Stimulated activated naive B cell treated with anti-CD40 and anti-IgM and Interleukin-4, amounts not matched to agents 10 μg/mL and 1 μg/mL and 100 μg/mL, for 72 hours (primary cell): ENCODE measurements around the gene PRKAA1.
"Not testable (repeated sequence)": the region's sequence is repeated elsewhere in the genome, so short reads cannot be mapped to it uniquely, and the experiment has no call there.

Experiments used
- ATAC-seq, 2 donors: fragments of 150-1000 bp; cut with Tn5 transposase; replicated peaks; 2 replicates each; pipeline ENCODE4 v1.10.0; 2021; ENCODE audit warnings: moderate library complexity in 1 of 2
- DNase-seq: peaks from one replicate; pipeline ENCODE4 v3.0.0; 2021
- H3K27ac Mint-ChIP-seq: one replicate; pipeline ENCODE4 v1.8.0; 2022; ENCODE audit warnings: mild to moderate bottlenecking, mixed read lengths
- H3K27me3 Mint-ChIP-seq, 2 donors: one replicate each; pipeline ENCODE4 v1.8.0; 2022; ENCODE audit warnings: mixed read lengths in 2 of 2
- H3K36me3 Mint-ChIP-seq, 2 donors: one replicate each; pipeline ENCODE4 v1.8.0; 2022; ENCODE audit warnings: mixed read lengths in 2 of 2, mild to moderate bottlenecking in 1 of 2
- H3K4me1 Mint-ChIP-seq, 2 donors: one replicate each; pipeline ENCODE4 v1.8.0; 2022; ENCODE audit warnings: mixed read lengths in 2 of 2, mild to moderate bottlenecking in 1 of 2
- H3K4me3 Mint-ChIP-seq, 2 donors: one replicate each; pipeline ENCODE4 v1.8.0; 2022; ENCODE audit warnings: mild to moderate bottlenecking in 2 of 2, mixed read lengths in 2 of 2, moderate library complexity in 1 of 2
- H3K9me3 Mint-ChIP-seq, 2 donors: one replicate each; pipeline ENCODE4 v1.8.0; 2022; ENCODE audit warnings: mixed read lengths in 2 of 2, mild to moderate bottlenecking in 1 of 2

The PRKAA1 gene

DNA sequence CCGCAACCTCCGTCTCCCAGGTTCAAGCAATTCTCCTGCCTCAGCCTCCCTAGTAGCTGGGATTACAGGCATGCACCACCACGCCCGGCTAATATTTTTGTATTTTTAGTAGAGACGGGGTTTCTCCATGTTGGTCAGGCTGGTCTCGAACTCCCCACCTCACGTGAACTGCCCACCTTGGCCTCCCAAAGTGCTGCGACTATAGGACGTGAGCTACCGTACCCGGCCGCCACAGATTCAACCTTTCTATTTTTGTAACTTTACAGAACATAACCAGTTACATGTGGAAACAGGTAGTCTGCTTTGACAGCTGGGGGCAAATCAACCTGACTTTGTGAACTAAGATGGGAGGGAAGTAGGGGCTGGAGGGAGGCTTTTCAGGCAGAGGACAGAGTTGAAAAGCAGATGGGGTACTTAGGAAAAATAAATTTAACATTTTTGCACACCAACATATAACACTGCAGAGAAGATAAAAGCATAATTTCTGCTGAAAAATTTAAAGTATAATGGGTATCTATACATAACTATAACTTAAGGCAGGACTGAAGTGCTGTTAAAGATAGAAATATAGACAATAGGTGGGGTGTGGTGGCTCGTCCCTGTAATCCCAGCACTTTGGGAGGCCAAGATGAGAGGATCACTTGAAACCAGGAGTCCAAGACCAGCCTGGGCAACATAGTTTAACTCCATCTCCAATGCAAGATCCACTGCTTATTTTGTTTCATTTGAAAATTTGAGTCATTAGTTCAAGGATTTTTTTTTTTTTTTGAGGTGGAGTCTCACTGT, 31.8 kb upstream of the PRKAA1 start:
- Mint-ChIP-seq H3K4me3 (peak overlapping the region in 1 of 2 donors; percentile 13), H3K9me3 (no peaks in the 10 kb centered on the region), H3K4me1 (peaks cover 24 to 48% of the 10 kb centered on the region in 2 donors)

DNA sequence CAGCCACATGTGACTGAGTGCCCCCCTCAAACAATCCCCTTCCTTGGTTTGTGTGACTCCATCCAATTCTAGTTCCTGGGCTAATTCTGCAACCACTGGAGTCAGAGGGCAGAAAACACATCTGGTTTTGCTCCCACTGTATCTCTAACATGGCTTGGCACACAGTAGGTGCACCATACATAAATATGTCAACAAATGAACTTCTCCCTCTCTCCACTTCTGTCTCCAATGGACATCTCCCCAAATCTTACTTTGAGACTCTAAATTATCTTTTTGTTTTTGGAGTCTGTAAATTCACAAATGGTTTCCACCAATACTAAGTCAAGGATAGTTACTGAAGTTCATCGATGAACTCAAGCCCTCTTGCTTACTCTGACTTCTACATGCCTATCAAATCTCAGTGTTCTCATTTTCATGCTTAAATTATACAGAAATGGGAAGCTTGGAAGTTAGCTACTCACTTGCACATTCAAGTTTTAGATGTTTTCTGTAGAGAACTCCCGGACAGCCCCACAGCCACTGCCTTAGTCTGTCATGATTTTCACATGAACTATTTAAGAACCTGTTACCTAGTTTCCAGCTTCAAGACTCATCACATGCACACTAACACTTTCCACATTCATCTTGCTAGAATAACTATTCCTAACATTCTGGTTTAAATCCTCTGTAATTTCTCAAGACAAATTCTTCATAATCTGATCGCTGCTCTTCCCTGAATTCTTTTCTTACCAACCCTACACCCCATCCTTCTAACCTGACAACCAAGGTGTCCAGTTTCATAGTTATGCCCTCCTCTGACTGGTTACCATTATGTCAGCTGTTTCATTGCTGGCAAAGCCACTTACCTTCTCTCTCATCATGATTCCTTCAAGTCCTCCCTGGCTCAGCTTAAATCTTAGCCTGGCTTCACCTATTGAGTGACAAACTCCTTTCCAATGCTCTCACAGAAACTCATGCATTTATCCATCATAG, 30.8 kb upstream of the PRKAA1 start:
- peak overlapping the region; percentile 4 to 44 for H3K4me3 Mint-ChIP-seq
- peaks cover 57 to 74% of the 10 kb centered on the region in 2 donors for H3K36me3 Mint-ChIP-seq
- peaks cover 24 to 48% of the 10 kb centered on the region in 2 donors for H3K4me1 Mint-ChIP-seq

More for the DNA sequence above, 31.8 kb upstream of the PRKAA1 start:
- Mint-ChIP-seq H3K27me3 (no peaks in the 10 kb centered on the region), H3K36me3 (peaks cover 66 to 84% of the 10 kb centered on the region in 2 donors), H3K27ac (peak overlapping the region; percentile 82)
- DNase-seq (no peak), ATAC-seq (no peak)

DNA sequence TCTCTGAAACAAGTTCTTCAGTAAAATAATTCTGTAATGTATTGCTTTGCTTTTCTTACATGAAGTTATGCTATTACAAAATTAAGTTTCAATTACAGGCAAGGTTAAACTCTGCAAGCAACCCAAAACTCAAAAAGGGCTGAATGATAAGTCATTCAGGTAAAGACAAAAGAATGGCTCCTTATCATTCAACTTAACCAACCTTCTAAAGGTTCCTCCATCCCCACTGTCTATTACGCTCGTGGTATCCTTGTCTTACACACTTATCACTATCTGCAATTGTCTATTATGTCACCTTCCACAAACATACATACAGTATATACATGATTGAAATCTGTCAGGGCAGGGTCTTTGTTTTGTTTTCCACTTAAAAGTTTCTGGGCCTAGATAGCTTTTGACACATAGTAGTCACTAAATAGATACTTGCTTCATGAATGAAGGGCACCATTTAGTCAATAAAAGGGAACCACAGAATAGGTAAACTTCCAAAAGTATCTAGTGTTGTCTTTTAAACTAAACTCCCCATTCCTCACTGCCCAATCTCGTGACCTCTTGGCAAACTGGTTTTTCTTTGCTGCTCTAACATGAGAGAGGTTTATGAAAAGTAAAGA, 30.0 kb upstream of the PRKAA1 start:
- peak overlapping the region; percentile 79 for H3K27ac Mint-ChIP-seq
- H3K9me3 Mint-ChIP-seq, result no peaks in the 10 kb centered on the region
- DNase-seq (no peak), ATAC-seq (no peak)
- H3K27me3 Mint-ChIP-seq, result no peaks in the 10 kb centered on the region
- H3K4me3 Mint-ChIP-seq, result no peak overlapping the region
- peaks cover 50 to 72% of the 10 kb centered on the region in 2 donors for H3K36me3 Mint-ChIP-seq
- peaks cover 24 to 46% of the 10 kb centered on the region in 2 donors for H3K4me1 Mint-ChIP-seq

More for the DNA sequence above, 30.8 kb upstream of the PRKAA1 start:
- Mint-ChIP-seq H3K27ac (peak overlapping the region; percentile 43), H3K9me3 (no peaks in the 10 kb centered on the region), H3K27me3 (no peaks in the 10 kb centered on the region)
- DNase-seq (no peak), ATAC-seq (no peak)

DNA sequence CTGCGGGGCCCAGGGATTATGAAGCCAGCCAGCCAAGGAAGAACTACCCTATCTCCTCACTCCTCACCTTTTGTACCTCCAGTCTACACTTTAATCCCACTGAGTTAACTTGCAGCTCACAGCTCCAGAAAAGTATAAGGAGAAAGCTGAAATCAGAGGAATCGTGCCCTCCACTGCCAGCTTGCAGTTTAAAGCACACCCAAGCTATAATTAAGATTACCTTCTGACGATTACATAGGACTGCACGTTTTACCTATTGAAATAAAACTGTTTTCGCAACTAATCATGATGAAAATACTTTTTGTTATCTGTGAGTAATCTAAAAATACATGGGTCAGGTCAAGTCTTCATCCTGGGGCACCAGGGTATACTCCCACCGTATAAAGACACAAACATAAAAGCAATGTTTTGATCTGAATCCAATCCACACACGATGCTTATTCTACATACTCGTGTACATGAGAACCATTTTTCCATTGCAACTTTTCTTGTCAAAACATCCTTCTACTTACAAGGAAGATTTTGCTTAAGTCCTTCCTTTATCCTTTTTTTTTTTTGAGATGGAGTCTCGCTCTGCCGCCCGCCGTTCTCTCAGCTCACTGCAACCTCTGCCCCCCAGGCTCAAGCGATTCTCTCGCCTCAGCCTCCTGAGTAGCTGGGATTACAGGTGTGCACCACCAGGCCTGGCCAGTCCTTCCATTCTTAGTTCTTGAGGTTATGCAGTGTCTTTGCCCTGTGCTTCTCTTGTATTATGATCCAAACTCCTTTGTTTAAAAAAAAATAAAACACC, 29.2 kb upstream of the PRKAA1 start:
- Mint-ChIP-seq H3K27me3 (no peaks in the 10 kb centered on the region), H3K4me3 (no peak overlapping the region), H3K27ac (peak overlapping the region; percentile 79), H3K9me3 (no peaks in the 10 kb centered on the region), H3K4me1 (peaks cover 24 to 38% of the 10 kb centered on the region in 2 donors), H3K36me3 (peaks cover 45 to 71% of the 10 kb centered on the region in 2 donors)
- DNase-seq (no peak), ATAC-seq (no peak)

DNA sequence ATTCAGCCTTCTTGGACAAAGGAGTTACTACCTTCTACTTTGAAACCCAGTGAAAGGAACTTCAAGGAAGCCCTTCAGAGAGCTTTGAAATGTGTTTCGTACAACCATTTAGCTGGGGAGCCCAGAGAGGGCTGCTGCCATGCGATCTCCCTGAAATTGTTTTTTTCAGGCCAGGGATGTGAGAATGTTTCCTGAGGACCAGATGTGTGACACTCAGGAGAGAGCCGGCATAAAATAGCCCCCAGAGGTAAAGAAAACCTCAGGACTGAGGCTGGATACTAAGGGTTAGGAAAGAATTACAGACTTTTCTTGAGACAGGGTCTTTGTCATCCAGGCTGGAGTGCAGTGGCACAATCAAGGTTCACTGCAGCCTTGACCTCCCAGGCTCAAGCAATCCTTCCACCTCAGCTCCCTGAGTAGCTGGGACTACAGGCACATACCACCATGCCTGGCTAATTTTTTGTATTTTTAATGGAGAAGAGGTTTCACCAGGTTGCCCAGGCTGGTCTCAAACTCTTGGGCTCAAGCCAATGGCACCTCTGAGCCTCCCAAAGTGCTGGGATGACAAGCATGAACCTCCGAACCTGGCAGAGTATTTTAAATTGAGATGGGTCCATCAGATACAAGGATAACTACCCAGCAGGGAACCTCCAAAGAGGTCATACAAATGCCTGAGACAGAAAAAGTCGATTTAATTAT, 28.5 kb upstream of the PRKAA1 start:
- Mint-ChIP-seq H3K27me3 (no peaks in the 10 kb centered on the region), H3K4me3 (no peak overlapping the region), H3K36me3 (peaks cover 38 to 63% of the 10 kb centered on the region in 2 donors), H3K4me1 (peaks cover 18 to 31% of the 10 kb centered on the region in 2 donors), H3K9me3 (no peaks in the 10 kb centered on the region), H3K27ac (no peak overlapping the region)
- ATAC-seq (no peak), DNase-seq (no peak)

DNA sequence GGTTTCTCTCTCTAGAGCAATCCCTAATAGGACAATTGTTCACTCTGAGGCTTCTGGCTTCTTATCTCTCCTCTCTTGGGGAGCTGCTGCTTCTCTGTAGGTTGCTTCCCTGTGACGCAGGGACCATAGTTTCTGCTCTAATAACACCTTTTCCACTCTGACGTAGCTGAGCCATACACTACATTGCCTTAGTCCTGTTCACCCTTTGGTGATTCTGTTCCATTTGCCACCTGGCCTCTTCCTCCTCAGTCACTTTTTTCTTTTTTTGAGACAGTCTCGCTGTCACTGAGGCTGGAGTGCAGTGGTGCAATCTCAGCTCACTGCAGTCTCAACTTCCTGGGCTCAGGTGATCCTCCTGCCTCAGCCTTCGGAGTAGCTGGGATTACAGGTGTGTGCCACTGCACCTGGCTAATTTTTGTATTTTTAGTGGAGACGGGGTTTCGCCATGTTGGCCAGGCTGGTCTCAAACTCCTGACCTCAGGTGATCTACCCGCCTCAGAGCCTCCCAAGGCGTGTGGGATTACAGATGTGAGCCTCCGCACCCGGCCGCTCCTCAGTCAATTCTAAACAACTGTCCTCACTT, 27.4 kb upstream of the PRKAA1 start:
- DNase-seq, H3K27me3 Mint-ChIP-seq, H3K4me3 Mint-ChIP-seq, H3K9me3 Mint-ChIP-seq: not testable (repeated sequence)
- peaks cover 32 to 53% of the 10 kb centered on the region in 2 donors for H3K36me3 Mint-ChIP-seq
- ATAC-seq, result peak in 1 of 2 donors; percentile 5
- peaks cover 14 to 25% of the 10 kb centered on the region in 2 donors for H3K4me1 Mint-ChIP-seq
- H3K27ac Mint-ChIP-seq, result peak overlapping the region; percentile 77

DNA sequence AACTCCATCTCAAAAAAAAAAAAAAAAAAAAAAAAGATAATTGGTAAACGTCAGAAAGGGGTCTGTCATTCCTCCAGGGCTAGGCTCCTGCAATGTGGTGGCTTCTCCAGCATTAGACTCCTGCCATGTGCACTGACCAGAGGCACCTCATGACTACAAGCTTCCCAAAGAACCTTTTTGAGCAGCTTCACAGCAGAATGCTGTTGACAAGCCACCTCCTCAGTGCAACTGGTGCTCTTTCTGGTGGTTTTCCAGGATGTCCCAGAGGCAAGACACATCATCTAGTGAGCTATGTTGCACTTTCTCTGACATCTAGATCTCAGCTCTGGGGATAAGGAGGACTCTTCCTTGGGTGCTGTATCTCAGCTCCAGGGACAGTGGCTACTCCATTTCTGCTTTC, 25.3 kb upstream of the PRKAA1 start:
- peaks cover 24 to 35% of the 10 kb centered on the region in 2 donors for H3K36me3 Mint-ChIP-seq
- H3K9me3 Mint-ChIP-seq, result no peaks in the 10 kb centered on the region
- H3K27ac Mint-ChIP-seq, result no peak overlapping the region
- H3K4me3 Mint-ChIP-seq, result no peak overlapping the region
- DNase-seq, result no peak
- no peaks in the 10 kb centered on the region for H3K27me3 Mint-ChIP-seq
- peak in 1 of 2 donors; percentile 16 for ATAC-seq
- H3K4me1 Mint-ChIP-seq, result peaks cover 4 to 5% of the 10 kb centered on the region in 2 donors

DNA sequence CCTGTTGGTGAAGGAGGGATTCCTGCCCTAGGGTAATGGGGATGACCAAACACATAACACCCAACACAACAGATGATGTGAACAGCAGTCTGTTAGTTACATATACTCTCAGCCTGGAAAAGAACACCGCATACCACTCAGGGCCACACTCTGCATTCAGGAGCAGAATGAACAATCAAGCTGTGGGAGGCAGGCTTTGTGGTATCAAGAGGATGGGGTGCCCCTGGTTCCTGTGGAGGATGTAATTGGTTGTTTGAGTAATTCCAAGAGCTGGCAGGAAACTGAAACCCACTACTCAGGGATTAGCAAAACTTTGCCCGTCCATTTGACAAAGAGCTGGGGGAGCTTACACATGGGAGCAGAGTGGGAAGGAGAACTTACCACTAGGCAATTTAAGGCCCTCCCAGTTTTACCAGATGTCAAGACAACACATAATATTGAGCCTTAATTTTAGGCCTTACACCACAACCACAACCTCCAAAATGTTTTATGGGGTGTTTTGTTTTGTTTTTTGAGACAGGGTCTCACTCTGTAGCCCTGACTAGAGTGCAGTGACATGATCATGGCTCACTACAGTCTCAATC, 15.6 kb upstream of the PRKAA1 start:
- Mint-ChIP-seq H3K27ac (no peak overlapping the region), H3K27me3 (no peaks in the 10 kb centered on the region), H3K9me3 (no peaks in the 10 kb centered on the region), H3K4me3 (no peak overlapping the region), H3K36me3 (peaks cover 0 to 2% of the 10 kb centered on the region in 2 donors), H3K4me1 (no peaks in the 10 kb centered on the region)
- DNase-seq (no peak), ATAC-seq (no peak)

DNA sequence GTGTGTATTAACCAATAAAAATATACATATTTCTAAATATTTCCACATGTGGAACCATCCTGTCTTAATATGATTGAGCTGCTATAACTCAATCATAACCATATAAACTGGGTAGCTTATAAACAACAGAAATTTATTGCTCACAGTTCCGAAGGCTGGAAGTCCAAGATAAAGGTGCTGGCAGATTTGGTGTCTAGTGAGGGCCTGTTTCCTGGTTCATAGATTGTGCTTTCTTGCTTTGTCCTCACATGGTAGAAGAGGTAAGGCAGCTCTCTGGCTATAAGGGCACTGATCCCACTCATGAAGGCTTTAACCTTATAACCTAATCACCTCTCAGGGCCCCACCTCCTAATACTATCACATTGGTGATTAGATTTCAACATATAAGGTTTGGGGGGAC, 14.0 kb upstream of the PRKAA1 start:
- H3K4me3 Mint-ChIP-seq, result no peak overlapping the region
- H3K27me3 Mint-ChIP-seq, result no peaks in the 10 kb centered on the region
- no peaks in the 10 kb centered on the region for H3K4me1 Mint-ChIP-seq
- no peak for DNase-seq
- no peak overlapping the region for H3K27ac Mint-ChIP-seq
- no peaks in the 10 kb centered on the region for H3K9me3 Mint-ChIP-seq
- no peak for ATAC-seq
- no peaks in the 10 kb centered on the region for H3K36me3 Mint-ChIP-seq

DNA sequence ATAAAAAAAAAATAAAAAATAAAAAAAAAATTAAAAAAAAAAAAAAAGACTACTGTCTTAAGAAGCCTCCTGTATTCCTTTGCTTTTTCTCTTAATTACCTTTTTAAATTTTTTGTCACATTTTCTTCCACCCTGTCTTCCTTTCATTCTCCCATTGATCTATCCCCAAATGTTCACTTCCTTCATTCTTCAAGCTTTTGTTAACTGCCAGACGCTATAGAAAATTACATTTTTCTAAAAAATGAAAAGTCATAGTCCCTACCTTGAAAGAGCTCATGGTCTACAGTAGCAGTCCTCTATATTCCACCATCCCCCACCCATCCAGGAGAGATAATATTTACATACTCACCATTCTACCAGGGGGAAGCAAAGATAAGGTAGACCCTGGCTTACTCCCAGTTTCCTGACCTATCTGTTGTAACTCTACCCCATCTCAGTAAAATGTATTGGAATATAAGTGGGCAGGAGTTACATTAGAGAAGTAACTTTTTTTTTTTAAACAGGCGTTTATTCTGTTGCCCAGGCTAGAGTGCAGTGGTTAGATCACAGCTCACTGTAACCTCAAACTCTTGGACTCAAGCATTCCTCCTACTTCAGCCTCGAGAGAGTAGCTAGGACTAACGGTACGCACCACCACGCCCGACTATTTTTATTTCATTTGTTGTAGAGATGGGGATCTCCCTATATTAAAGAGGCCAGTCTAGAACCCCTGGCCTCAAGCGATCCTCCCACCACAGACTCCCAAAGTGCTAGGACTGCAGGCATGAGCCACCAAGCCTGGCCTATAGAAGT, 3.8 kb upstream of the PRKAA1 start:
- no peaks in the 10 kb centered on the region for H3K36me3 Mint-ChIP-seq
- DNase-seq, result no peak
- no peak for ATAC-seq
- H3K27me3 Mint-ChIP-seq, result no peaks in the 10 kb centered on the region
- no peaks in the 10 kb centered on the region for H3K9me3 Mint-ChIP-seq
- peaks cover 0 to 6% of the 10 kb centered on the region in 2 donors for H3K4me1 Mint-ChIP-seq
- H3K27ac Mint-ChIP-seq, result no peak overlapping the region
- no peak overlapping the region for H3K4me3 Mint-ChIP-seq

DNA sequence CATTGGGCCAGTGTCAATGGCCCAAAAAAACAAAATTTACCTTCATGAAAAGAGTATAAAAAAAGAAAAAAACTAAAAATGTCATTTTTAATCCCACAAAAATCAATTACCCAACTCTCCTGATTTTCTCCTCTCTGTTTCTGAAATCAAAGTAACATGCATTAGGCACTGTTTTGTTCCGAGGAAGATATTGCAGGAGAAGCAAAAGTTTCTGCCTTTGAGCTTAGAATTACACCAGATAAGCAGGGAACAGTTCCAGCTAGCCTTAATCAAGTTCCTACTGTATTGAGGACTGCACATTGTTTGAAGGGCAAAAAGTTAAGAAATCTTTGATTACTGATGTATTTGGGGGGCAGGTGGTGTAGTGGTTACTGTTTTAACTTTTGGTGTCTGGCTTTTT, 1.1 kb upstream of the PRKAA1 start:
- Mint-ChIP-seq H3K4me3 (no peak overlapping the region), H3K4me1 (peaks cover 9 to 28% of the 10 kb centered on the region in 2 donors), H3K9me3 (no peaks in the 10 kb centered on the region), H3K27ac (peak overlapping the region; percentile 97), H3K27me3 (no peaks in the 10 kb centered on the region), H3K36me3 (peaks cover 7 to 12% of the 10 kb centered on the region in 2 donors)
- no peak for DNase-seq
- ATAC-seq, result no peak

DNA sequence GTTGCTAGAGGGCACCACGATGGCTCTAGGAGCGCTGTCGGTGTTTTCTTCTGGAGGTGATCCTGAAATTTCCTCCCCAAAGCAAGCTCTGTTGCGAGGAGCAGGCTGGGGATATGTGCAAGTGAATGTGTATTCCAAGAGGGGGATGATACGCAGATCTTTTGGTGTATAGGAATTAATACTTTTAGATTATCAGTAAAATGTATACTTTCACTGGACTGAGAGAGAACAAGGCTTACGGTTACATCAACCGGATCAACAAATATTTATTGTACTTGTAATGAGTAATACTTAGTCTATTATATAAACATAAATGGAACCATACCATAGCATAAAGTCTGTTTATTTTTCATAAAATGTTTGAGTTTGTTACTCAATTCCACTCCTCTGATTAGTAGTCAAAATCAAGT, 632 bp upstream of the PRKAA1 start:
- H3K36me3 Mint-ChIP-seq, result peaks cover 9 to 16% of the 10 kb centered on the region in 2 donors
- no peaks in the 10 kb centered on the region for H3K27me3 Mint-ChIP-seq
- H3K4me1 Mint-ChIP-seq, result peaks cover 12 to 33% of the 10 kb centered on the region in 2 donors
- H3K9me3 Mint-ChIP-seq, result no peaks in the 10 kb centered on the region
- peak overlapping the region; percentile 92 to 95 for H3K4me3 Mint-ChIP-seq
- H3K27ac Mint-ChIP-seq, result peak overlapping the region; percentile 97
- ATAC-seq (no peak), DNase-seq (no peak)
